GM23248 (cell line): ENCODE results near the gene G0S2.

Experiments
- EZH2 ChIP-seq: fragments of 200-600 bp; sonication (generic); IDR thresholded peaks from 2 replicates; pipeline ENCODE4 v1.6.1; 2018; ENCODE audit warnings: antibody characterized with exemption, mild to moderate bottlenecking; ENCODE audit not compliant: insufficient read depth, poor library complexity, severe bottlenecking
- EZH2phosphoT487 ChIP-seq: fragments of 200-600 bp; sonication (generic); IDR thresholded peaks from 2 replicates; pipeline ENCODE4 v1.6.1; 2018; ENCODE audit warnings: antibody characterized with exemption, moderate library complexity, mild to moderate bottlenecking, low read depth; ENCODE audit not compliant: insufficient read depth

DNA sequence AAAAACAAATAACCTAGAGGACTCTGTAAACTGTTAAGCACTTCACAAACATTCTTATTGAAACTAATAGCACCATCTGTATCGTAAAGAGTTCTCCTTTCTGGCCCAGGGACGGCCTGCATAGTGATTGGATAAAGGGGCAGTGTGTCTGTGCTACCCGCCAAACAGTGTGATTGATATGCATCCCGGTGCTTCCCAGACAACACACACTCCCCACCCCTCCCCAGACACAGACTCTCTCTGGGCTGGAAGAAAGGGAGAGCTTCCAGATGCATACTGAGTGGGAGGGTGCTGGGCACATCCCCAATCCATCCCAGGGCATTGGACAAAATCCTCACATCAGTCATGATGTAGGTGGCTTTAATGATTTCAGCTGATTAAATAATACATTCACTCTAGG, 33.1 kb downstream of the G0S2 start:
- TF ChIP-seq EZH2 (no peak), EZH2phosphoT487 (no peak)
